Activated CD4-positive, alpha-beta T cell treated with anti-CD3 and anti-CD28 coated beads for 4 hours (primary cell): ENCODE results near the gene CMIP.

Experiments
- DNase-seq, 2 donors: peaks; one replicate each; pipeline ENCODE4 v3.0.0-alpha.2; 2020

The CMIP gene

GRCh38 chr16:81554979-81555378 is 110.4 kb downstream of the CMIP start:
- no peak for DNase-seq

- DNase-seq: no peak
Measured at GRCh38 chr16:81555660-81556059, 111.1 kb downstream of the CMIP start.

GRCh38 chr16:81556715-81557284 is 112.2 kb downstream of the CMIP start:
- DNase-seq: no peak

- DNase-seq: no peak
Measured at GRCh38 chr16:81558077-81558443, 113.5 kb downstream of the CMIP start.

- DNase-seq: no peak
Measured at GRCh38 chr16:81558444-81559175, 114.0 kb downstream of the CMIP start.

- no peak for DNase-seq
Measured at GRCh38 chr16:81560979-81561657, 116.5 kb downstream of the CMIP start.

- no peak for DNase-seq
Measured at GRCh38 chr16:81562174-81562849, 117.7 kb downstream of the CMIP start.

- DNase-seq: no peak
Measured at GRCh38 chr16:81562926-81563325, 118.3 kb downstream of the CMIP start.

GRCh38 chr16:81564421-81564911 is 119.9 kb downstream of the CMIP start:
- no peak for DNase-seq

- no peak for DNase-seq
Measured at GRCh38 chr16:81565321-81566028, 120.9 kb downstream of the CMIP start.

GRCh38 chr16:81566086-81567007 is 121.7 kb downstream of the CMIP start:
- DNase-seq: no peak

- DNase-seq: no peak
Measured at GRCh38 chr16:81567087-81567486, 122.5 kb downstream of the CMIP start.

GRCh38 chr16:81567987-81568748 is 123.6 kb downstream of the CMIP start:
- peak in 1 of 2 donors; percentile 12 for DNase-seq

- DNase-seq: no peak
Measured at GRCh38 chr16:81568749-81569087, 124.1 kb downstream of the CMIP start.

- no peak for DNase-seq
Measured at GRCh38 chr16:81569361-81570034, 124.9 kb downstream of the CMIP start.

GRCh38 chr16:81570151-81570846 is 125.7 kb downstream of the CMIP start:
- DNase-seq: no peak

GRCh38 chr16:81571175-81571574 is 126.6 kb downstream of the CMIP start:
- DNase-seq: no peak

GRCh38 chr16:81571592-81572385 is 127.2 kb downstream of the CMIP start:
- DNase-seq: no peak
